Measurements from ENCODE around the gene CARD11.

Gene CARD11

DNA sequence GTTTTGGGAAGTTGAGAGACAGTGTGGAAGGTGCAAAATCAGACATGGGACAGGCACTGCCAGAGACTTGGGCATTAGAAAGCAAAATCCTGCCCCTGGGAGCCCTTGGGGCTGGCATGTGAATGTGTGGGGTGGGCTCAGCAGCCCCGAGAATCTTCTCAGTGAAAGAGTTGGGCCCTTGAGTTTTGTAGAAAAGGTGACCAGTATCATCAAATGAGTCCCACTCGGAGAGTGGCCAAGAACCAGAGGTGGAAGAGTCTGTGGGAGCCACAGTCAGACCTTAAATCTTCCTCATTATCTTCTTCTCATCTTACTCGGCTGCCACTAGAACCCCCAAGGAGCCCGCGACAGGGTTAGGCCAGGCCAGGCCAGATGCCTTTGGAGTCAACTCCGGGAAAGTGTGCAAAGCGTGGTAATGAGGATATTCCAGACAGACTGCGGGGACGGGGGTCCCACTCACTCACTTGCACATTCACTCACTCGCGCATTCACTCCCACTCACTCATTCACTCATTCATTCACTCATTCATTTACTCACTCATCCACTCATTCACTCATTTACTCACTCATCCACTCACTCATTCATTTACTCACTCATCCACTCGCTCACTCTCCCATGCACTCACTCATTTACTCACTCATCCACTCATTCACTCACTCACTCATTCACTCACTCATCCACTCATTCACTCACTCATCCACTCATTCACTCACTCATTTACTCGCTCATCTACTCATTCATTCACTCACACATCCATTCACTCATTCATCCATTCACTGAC is 74.9 kb downstream of the CARD11 start:
- TF ChIP-seq, protein P1, sequence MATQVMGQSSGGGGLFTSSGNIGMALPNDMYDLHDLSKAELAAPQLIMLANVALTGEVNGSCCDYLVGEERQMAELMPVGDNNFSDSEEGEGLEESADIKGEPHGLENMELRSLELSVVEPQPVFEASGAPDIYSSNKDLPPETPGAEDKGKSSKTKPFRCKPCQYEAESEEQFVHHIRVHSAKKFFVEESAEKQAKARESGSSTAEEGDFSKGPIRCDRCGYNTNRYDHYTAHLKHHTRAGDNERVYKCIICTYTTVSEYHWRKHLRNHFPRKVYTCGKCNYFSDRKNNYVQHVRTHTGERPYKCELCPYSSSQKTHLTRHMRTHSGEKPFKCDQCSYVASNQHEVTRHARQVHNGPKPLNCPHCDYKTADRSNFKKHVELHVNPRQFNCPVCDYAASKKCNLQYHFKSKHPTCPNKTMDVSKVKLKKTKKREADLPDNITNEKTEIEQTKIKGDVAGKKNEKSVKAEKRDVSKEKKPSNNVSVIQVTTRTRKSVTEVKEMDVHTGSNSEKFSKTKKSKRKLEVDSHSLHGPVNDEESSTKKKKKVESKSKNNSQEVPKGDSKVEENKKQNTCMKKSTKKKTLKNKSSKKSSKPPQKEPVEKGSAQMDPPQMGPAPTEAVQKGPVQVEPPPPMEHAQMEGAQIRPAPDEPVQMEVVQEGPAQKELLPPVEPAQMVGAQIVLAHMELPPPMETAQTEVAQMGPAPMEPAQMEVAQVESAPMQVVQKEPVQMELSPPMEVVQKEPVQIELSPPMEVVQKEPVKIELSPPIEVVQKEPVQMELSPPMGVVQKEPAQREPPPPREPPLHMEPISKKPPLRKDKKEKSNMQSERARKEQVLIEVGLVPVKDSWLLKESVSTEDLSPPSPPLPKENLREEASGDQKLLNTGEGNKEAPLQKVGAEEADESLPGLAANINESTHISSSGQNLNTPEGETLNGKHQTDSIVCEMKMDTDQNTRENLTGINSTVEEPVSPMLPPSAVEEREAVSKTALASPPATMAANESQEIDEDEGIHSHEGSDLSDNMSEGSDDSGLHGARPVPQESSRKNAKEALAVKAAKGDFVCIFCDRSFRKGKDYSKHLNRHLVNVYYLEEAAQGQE (IDR thresholded peaks at IDR 0.05; ENCODE audit: insufficient read depth in 1 of 2, low read depth in 2 of 2, low read length in 2 of 2) = no peak
- TF ChIP-seq FOXP2 (optimal IDR thresholded peaks at IDR 0.05; ENCODE audit: borderline replicate concordance, extremely low read depth, extremely low read length, insufficient read depth) (no peak), SIN3A (IDR thresholded peaks at IDR 0.05; ENCODE audit: borderline replicate concordance, insufficient read depth, low read length) (no peak), POLR2AphosphoS5 (IDR thresholded peaks at IDR 0.05; ENCODE audit: low read depth, low read length) (no peak), TAF1 (IDR thresholded peaks at IDR 0.05; ENCODE audit: borderline replicate concordance, insufficient read depth, low read length) (no peak)

DNA sequence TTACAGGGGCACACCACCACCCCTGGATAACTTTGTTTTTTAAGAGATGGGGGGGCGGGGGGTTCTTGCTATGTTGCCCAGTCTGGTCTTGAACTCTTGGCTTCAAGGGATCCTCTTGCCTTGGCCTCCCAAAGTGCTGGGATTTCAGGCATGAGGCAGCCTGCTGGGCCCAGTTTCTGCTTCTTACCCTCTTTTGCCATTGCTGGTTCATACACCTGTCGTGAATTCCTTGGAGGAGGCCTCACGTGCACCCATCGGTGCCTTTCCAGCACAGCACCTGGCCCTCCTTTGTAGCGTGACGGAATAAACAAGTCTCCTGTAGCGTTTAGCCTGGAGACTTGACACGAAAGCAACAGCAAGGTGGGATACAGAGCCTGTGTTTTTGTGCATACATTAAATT is 75.5 kb downstream of the CARD11 start:
- TF ChIP-seq POLR2AphosphoS5 (IDR thresholded peaks at IDR 0.05; ENCODE audit: low read depth, low read length) (no peak), SIN3A (IDR thresholded peaks at IDR 0.05; ENCODE audit: borderline replicate concordance, insufficient read depth, low read length) (no peak), TAF1 (IDR thresholded peaks at IDR 0.05; ENCODE audit: borderline replicate concordance, insufficient read depth, low read length) (no peak), FOXP2 (optimal IDR thresholded peaks at IDR 0.05; ENCODE audit: borderline replicate concordance, extremely low read depth, extremely low read length, insufficient read depth) (no peak)
- TF ChIP-seq, protein P1 (IDR thresholded peaks at IDR 0.05; ENCODE audit: insufficient read depth in 1 of 2, low read depth in 2 of 2, low read length in 2 of 2) = no peak

DNA sequence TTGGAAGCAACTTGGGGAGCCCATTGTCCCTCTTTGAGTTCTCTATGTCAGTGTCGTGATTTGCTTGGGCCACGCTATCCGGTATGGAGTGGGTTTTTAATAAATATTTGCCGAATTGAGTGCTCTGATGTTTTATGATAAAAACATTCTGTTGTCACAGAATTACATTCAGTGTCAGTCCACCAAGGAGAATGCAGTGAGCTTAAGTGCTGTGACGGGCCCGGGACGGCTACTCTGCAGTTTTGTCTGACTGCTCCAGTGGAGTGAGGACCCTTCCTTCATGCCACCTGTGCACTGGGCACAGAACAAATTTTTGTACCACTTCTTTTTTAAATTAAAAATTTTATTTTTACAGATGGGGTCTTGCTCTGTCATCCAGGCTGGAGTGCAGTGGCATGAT is 76.0 kb downstream of the CARD11 start:
- TF ChIP-seq, protein P1 (IDR thresholded peaks at IDR 0.05; ENCODE audit: insufficient read depth in 1 of 2, low read depth in 2 of 2, low read length in 2 of 2) = no peak

DNA sequence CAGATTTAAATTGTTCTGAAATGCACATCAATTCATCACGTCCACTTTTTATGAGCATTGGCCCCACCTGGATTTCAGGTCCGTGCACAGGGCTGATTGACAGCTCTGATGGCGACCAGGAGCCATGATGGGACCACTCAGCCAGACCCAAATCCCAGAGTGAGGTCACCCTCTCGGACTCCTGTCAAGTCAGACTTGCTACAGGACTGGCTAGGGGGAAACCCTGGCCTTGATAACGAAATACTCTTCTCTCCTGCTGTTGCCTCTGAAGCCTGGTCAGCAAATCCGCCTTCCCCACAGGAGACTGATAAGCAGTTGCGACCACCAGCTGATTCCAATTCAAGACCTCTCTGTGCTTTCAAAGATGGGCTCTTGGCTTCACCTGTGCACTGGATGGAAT is 76.4 kb downstream of the CARD11 start:
- TF ChIP-seq FOXP2 (optimal IDR thresholded peaks at IDR 0.05; ENCODE audit: borderline replicate concordance, extremely low read depth, extremely low read length, insufficient read depth) = no peak
- TF ChIP-seq TAF1 (IDR thresholded peaks at IDR 0.05; ENCODE audit: borderline replicate concordance, insufficient read depth, low read length) = no peak
- TF ChIP-seq, protein P1 (IDR thresholded peaks at IDR 0.05; ENCODE audit: insufficient read depth in 1 of 2, low read depth in 2 of 2, low read length in 2 of 2) = no peak
- no peak for TF ChIP-seq POLR2AphosphoS5 (IDR thresholded peaks at IDR 0.05; ENCODE audit: low read depth, low read length)
- no peak for TF ChIP-seq SIN3A (IDR thresholded peaks at IDR 0.05; ENCODE audit: borderline replicate concordance, insufficient read depth, low read length)

Measured in PFSK-1 (cell line).